Measurements from ENCODE around the gene RAB40A. TPM values are rescaled to one million over a fixed set of nuclear protein-coding genes. Genes with fewer than 3 reads are reported as not detected.

Gene RAB40A
- total RNA-seq, 4 donors from 2014 or later, result 0.13 to 0.84 (median 0.38) TPM

DNA sequence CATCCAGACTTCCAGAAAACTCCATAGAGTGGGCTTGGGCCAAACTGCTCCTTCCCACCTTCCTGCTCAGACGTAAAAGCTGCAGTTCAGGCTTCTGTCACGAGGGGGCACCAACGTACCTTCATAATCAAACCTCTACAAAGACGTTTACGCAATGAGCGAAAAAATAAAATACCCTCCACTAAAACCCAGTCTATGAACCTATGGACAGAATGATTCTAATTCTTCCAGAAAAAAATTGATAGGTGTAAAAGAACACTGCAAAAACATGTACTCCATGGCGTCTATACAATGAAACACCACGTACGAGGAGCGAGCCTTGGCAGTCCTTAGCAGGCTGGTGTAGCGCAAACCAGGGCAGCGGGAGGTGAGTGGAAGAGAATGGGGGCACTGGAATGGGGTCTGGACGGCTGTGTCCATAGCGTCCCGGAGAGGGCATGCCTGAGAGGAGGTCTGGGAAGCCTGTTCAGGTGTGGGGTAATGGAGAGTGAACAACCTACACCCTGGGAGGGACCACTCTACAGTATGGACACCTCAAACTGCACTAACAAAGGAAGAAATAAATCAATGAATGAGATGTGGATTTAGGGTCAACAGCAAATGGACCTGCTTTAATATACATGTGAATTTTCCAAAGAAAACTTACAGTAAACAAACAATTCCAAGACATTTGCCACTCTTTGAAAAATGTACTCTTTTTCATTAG, 14.4 kb upstream of the RAB40A start:
- WGBS, 2 donors, result 2 to 11% methylated on average over 15 of the region's 15 CpGs
- intact Hi-C loops (cut with DNase I; ENCODE audit: low total_unique reads), result no loop called here
- H3K4me3 ChIP-seq (ENCODE audit: low read depth, poor library complexity, severe bottlenecking), result no peak overlapping the region

DNA sequence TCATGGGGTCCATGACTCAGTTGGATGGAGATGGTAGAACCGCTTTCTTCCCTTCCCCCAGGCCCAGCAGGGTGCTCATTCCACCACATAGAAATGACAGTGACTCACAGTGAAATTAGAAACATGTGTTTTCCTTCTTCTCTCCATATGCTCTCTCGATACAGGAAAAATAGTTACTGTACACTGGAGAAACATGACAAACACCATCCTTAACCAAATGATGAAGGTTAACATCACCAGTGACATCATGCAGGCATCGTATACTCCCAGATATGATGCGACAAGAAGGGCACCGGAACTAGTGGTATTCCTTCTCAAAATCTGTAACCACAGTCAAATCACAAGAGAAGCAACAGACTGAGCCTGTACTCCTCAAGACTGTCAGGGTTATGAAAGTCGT, 11.7 kb upstream of the RAB40A start:
- intact Hi-C loops (cut with DNase I; ENCODE audit: low total_unique reads), result no loop called here
- WGBS, 2 donors, result 66 to 68% methylated on average over 6 of the region's 6 CpGs

More for the DNA sequence above, 14.4 kb upstream of the RAB40A start:
- TF ChIP-seq, protein P1, sequence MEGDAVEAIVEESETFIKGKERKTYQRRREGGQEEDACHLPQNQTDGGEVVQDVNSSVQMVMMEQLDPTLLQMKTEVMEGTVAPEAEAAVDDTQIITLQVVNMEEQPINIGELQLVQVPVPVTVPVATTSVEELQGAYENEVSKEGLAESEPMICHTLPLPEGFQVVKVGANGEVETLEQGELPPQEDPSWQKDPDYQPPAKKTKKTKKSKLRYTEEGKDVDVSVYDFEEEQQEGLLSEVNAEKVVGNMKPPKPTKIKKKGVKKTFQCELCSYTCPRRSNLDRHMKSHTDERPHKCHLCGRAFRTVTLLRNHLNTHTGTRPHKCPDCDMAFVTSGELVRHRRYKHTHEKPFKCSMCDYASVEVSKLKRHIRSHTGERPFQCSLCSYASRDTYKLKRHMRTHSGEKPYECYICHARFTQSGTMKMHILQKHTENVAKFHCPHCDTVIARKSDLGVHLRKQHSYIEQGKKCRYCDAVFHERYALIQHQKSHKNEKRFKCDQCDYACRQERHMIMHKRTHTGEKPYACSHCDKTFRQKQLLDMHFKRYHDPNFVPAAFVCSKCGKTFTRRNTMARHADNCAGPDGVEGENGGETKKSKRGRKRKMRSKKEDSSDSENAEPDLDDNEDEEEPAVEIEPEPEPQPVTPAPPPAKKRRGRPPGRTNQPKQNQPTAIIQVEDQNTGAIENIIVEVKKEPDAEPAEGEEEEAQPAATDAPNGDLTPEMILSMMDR (IDR thresholded peaks at IDR 0.05), result no peak
- TF ChIP-seq POLR2A (IDR thresholded peaks at IDR 0.05), result no peak
- DNase-seq (ENCODE audit: low spot score in 2 of 2), result peak; percentile 72 to 96

DNA sequence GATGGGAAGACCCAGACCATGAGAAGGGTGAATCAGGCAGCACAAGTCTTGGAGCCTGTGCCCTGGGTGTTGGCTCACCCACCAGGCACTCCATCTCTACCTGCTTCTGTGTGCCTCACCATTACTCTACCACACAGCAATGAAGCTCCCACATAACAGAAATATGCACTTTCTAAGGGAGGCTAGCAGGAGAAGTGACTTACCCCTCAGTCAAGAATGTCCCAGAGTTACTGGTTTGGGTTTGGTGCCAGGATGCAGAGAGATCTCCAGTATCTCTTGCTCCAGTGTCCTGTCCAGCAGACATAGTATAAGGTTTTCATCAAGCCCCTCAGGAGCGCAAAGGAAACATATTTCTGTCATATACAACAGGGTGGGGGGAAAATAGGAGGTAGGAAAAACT, 11.3 kb upstream of the RAB40A start:
- intact Hi-C loops (cut with DNase I; ENCODE audit: low total_unique reads), result no loop called here
- DNase-seq (ENCODE audit: low spot score in 2 of 2), result no peak
- TF ChIP-seq, protein P1 (IDR thresholded peaks at IDR 0.05), result no peak
- no peak for TF ChIP-seq POLR2A (IDR thresholded peaks at IDR 0.05)
- no peak overlapping the region for H3K4me3 ChIP-seq (ENCODE audit: low read depth, poor library complexity, severe bottlenecking)
- whole genome bisulfite sequencing, 2 donors, result 56 to 92% methylated on average over 1 of the region's 1 CpG

More for the DNA sequence above, 11.7 kb upstream of the RAB40A start:
- TF ChIP-seq, protein P1 (IDR thresholded peaks at IDR 0.05), result no peak
- no peak for TF ChIP-seq POLR2A (IDR thresholded peaks at IDR 0.05)
- no peak overlapping the region for H3K4me3 ChIP-seq (ENCODE audit: low read depth, poor library complexity, severe bottlenecking)
- no peak for DNase-seq (ENCODE audit: low spot score in 2 of 2)

DNA sequence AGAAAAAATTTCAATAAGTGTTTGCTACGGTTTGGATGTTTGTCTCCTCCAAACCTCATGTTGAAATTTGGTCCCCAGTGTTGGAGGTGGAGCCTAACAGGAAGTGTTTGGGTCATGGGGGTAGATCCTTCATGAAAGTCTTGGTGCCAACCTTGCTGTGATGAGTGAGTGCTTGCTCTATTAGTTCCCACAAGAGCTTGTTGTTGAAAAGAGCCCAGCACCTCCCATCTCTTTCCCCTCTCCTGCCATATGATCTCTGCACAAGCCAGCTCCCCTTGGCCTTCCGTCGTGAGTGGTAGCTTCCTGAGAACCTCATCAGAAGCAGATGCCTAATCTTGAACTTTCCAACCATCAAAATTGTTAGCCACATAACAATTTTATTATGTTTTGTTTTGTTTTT, 10.3 kb upstream of the RAB40A start:
- intact Hi-C loops (cut with DNase I; ENCODE audit: low total_unique reads), result no loop called here
- WGBS, 2 donors, result 45 to 57% methylated on average over 3 of the region's 3 CpGs

DNA sequence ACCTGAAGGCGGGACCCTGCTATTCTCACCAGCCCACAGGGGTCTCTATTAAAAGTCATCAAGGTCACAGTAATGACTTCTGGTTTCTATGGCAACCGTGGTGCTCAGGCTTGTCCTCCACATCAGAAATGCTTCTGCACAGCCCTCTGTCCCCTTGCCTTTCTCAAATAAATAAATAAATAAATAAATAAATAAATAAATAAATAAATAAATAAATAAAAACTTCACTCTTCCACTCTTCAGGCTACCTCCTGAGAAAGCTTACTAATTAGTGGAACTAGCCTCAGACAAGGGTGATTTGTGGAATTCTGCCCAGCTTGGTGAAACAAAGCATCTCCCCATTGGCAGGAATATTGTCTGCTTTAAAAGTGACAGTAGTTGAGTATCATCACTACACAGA, 5.5 kb upstream of the RAB40A start:
- no peak for DNase-seq (ENCODE audit: low spot score in 2 of 2)
- H3K4me3 ChIP-seq (ENCODE audit: low read depth, poor library complexity, severe bottlenecking), result no peak overlapping the region
- intact Hi-C loops (cut with DNase I; ENCODE audit: low total_unique reads), result no loop called here
- WGBS, 2 donors, result 73 to 89% methylated on average over 1 to 2 of the region's 2 CpGs
- TF ChIP-seq, protein P1 (IDR thresholded peaks at IDR 0.05), result no peak
- no peak for TF ChIP-seq POLR2A (IDR thresholded peaks at IDR 0.05)

More for the DNA sequence above, 10.3 kb upstream of the RAB40A start:
- no peak overlapping the region for H3K4me3 ChIP-seq (ENCODE audit: low read depth, poor library complexity, severe bottlenecking)
- TF ChIP-seq POLR2A (IDR thresholded peaks at IDR 0.05), result no peak
- TF ChIP-seq, protein P1 (IDR thresholded peaks at IDR 0.05), result no peak
- no peak for DNase-seq (ENCODE audit: low spot score in 2 of 2)

DNA sequence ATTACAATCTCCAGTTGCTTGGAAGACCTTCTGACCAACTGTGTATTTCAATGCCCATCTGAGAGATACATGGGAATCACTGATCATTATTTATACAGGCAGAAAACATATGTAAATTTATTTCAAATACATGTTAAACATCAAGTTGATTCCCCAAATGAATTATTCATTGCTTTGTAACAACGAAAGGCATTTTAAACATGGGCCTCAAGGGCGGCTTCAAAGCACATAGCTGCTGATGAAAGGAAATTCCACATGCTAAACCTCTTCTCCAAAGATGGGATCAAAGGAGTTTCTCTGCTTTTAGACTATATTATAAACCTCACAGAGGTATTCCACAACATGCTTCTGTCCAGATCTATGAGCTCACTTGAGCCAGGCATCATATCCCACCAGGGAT, 4.3 kb upstream of the RAB40A start:
- TF ChIP-seq POLR2A (IDR thresholded peaks at IDR 0.05), result no peak
- TF ChIP-seq, protein P1 (IDR thresholded peaks at IDR 0.05), result no peak
- H3K4me3 ChIP-seq (ENCODE audit: low read depth, poor library complexity, severe bottlenecking), result no peak overlapping the region
- WGBS, 2 donors, result 81 to 89% methylated on average over 2 of the region's 2 CpGs
- intact Hi-C loops (cut with DNase I; ENCODE audit: low total_unique reads), result no loop called here
- DNase-seq (ENCODE audit: low spot score in 2 of 2), result no peak

Data from lower leg skin (tissue), 4 donors.